ENCODE measurements around the gene CACHD1.
A peak's percentile ranks its signal among the peaks of the same experiment; 100 is the strongest.

CACHD1 gene

GRCh38 chr1:64570267-64570855, 100.4 kb downstream of the CACHD1 start:
- no peak overlapping the region for H3K4me3 ChIP-seq (ENCODE audit: low read depth, low read length)
- no peak for DNase-seq (ENCODE audit: low read depth)

- no peak overlapping the region for H3K4me3 ChIP-seq (ENCODE audit: low read depth, low read length)
- DNase-seq (ENCODE audit: low read depth), result no peak
These were observed 102.4 kb downstream of the CACHD1 start for GRCh38 chr1:64572222-64572900.

GRCh38 chr1:64574301-64574700, 104.4 kb downstream of the CACHD1 start:
- H3K4me3 ChIP-seq (ENCODE audit: low read depth, low read length), result no peak overlapping the region
- peak; percentile 15 for DNase-seq (ENCODE audit: low read depth)

- DNase-seq (ENCODE audit: low read depth), result no peak
- no peak overlapping the region for H3K4me3 ChIP-seq (ENCODE audit: low read depth, low read length)
These were observed 106.2 kb downstream of the CACHD1 start for GRCh38 chr1:64575881-64576676.

GRCh38 chr1:64578270-64578973, 108.5 kb downstream of the CACHD1 start:
- no peak overlapping the region for H3K4me3 ChIP-seq (ENCODE audit: low read depth, low read length)
- no peak for DNase-seq (ENCODE audit: low read depth)

- H3K4me3 ChIP-seq (ENCODE audit: low read depth, low read length), result no peak overlapping the region
- DNase-seq (ENCODE audit: low read depth), result no peak
These were observed 109.8 kb downstream of the CACHD1 start for GRCh38 chr1:64579767-64580166.

- no peak for DNase-seq (ENCODE audit: low read depth)
- no peak overlapping the region for H3K4me3 ChIP-seq (ENCODE audit: low read depth, low read length)
These were observed 111.4 kb downstream of the CACHD1 start for GRCh38 chr1:64581135-64581842.

GRCh38 chr1:64581843-64582185, 111.9 kb downstream of the CACHD1 start:
- no peak for DNase-seq (ENCODE audit: low read depth)
- no peak overlapping the region for H3K4me3 ChIP-seq (ENCODE audit: low read depth, low read length)

- H3K4me3 ChIP-seq (ENCODE audit: low read depth, low read length), result no peak overlapping the region
These were observed 114.5 kb downstream of the CACHD1 start for GRCh38 chr1:64584479-64584878.

GRCh38 chr1:64588876-64589275, 118.9 kb downstream of the CACHD1 start:
- H3K4me3 ChIP-seq (ENCODE audit: low read depth, low read length), result no peak overlapping the region
- no peak for DNase-seq (ENCODE audit: low read depth)

More at GRCh38 chr1:64584479-64584878, 114.5 kb downstream of the CACHD1 start:
- DNase-seq (ENCODE audit: low read depth), result no peak

- no peak overlapping the region for H3K4me3 ChIP-seq (ENCODE audit: low read depth, low read length)
- DNase-seq (ENCODE audit: low read depth), result no peak
These were observed 120.4 kb downstream of the CACHD1 start for GRCh38 chr1:64590316-64590715.

- H3K4me3 ChIP-seq (ENCODE audit: low read depth, low read length), result no peak overlapping the region
These were observed 124.5 kb downstream of the CACHD1 start for GRCh38 chr1:64594446-64594845.

GRCh38 chr1:64595871-64596515, 126.1 kb downstream of the CACHD1 start:
- H3K4me3 ChIP-seq (ENCODE audit: low read depth, low read length), result no peak overlapping the region
- DNase-seq (ENCODE audit: low read depth), result no peak

More at GRCh38 chr1:64594446-64594845, 124.5 kb downstream of the CACHD1 start:
- DNase-seq (ENCODE audit: low read depth), result no peak

- no peak for DNase-seq (ENCODE audit: low read depth)
These were observed 127.2 kb downstream of the CACHD1 start for GRCh38 chr1:64597113-64597512.

GRCh38 chr1:64598100-64598571, 128.2 kb downstream of the CACHD1 start:
- no peak overlapping the region for H3K4me3 ChIP-seq (ENCODE audit: low read depth, low read length)
- DNase-seq (ENCODE audit: low read depth), result peak; percentile 18

More at GRCh38 chr1:64597113-64597512, 127.2 kb downstream of the CACHD1 start:
- no peak overlapping the region for H3K4me3 ChIP-seq (ENCODE audit: low read depth, low read length)

GRCh38 chr1:64599242-64599641, 129.3 kb downstream of the CACHD1 start:
- no peak overlapping the region for H3K4me3 ChIP-seq (ENCODE audit: low read depth, low read length)
- no peak for DNase-seq (ENCODE audit: low read depth)

GRCh38 chr1:64601207-64601606, 131.3 kb downstream of the CACHD1 start:
- DNase-seq (ENCODE audit: low read depth), result no peak
- no peak overlapping the region for H3K4me3 ChIP-seq (ENCODE audit: low read depth, low read length)

GRCh38 chr1:64608005-64608650, 138.2 kb downstream of the CACHD1 start:
- DNase-seq (ENCODE audit: low read depth), result peak; percentile 21
- H3K4me3 ChIP-seq (ENCODE audit: low read depth, low read length), result no peak overlapping the region

All from skeletal muscle cell (primary cell).